Natural killer cell treated with Interleukin-12 subunit alpha and Interleukin-12 subunit beta and Interleukin-15 and Interleukin-18, amount 100 ng/mL, for 72 hours (primary cell): ENCODE results near the gene CARD19. TPM values are rescaled to one million over a fixed set of nuclear protein-coding genes. Genes with fewer than 3 reads are reported as not detected.

Source experiments
- ATAC-seq, 2 donors: fragments of 150-1000 bp; cut with Tn5 transposase in 1 of 2; sonication (Bioruptor Pico), chemical (Tn5 transposase) in 1 of 2; 2 replicates each; pipeline ENCODE4 v1.10.0; 2021
- DNase-seq: peaks from one replicate; pipeline ENCODE4 v3.0.0; 2022; ENCODE audit warnings: low spot score
- H3K27ac Mint-ChIP-seq, 2 donors: 1 replicate in 1 of 2; 2 replicates in 1 of 2; pipeline ENCODE4 v1.8.0; 2022; ENCODE audit warnings: mixed read lengths in 2 of 2, mild to moderate bottlenecking in 1 of 2, moderate library complexity in 1 of 2
- H3K27me3 Mint-ChIP-seq, 2 donors: 1 replicate in 1 of 2; 2 replicates in 1 of 2; pipeline ENCODE4 v1.8.0; 2022; ENCODE audit warnings: mixed read lengths in 2 of 2
- H3K36me3 Mint-ChIP-seq: one replicate; pipeline ENCODE4 v1.8.0; 2022; ENCODE audit warnings: mixed read lengths
- H3K4me1 Mint-ChIP-seq, 2 donors: 1 replicate in 1 of 2; 2 replicates in 1 of 2; pipeline ENCODE4 v1.8.0; 2022; ENCODE audit warnings: low read depth in 2 of 2, mixed read lengths in 2 of 2, mild to moderate bottlenecking in 1 of 2
- H3K4me3 Mint-ChIP-seq: one replicate; pipeline ENCODE4 v1.8.0; 2022; ENCODE audit warnings: mixed read lengths
- H3K9me3 Mint-ChIP-seq: 2 replicates; pipeline ENCODE4 v1.8.0; 2022; ENCODE audit warnings: mixed read lengths
- total RNA-seq, 2 donors: library from RNA; stranded (reverse); gene quantifications; one replicate each; pipeline ENCODE4 v1.2.3, GENCODE V29; 2022

Gene CARD19
- total RNA-seq, 2 donors from 2014 or later: 21.7 to 23.4 TPM

- Mint-ChIP-seq H3K9me3 (no peaks in the 10 kb centered on the region), H3K27ac (peak overlapping the region in 1 of 2 donors; percentile 17), H3K4me1 (peaks cover 4 to 15% of the 10 kb centered on the region in 2 donors), H3K36me3 (no peaks in the 10 kb centered on the region), H3K4me3 (no peak overlapping the region), H3K27me3 (peaks cover 23 to 43% of the 10 kb centered on the region in 2 donors)
- ATAC-seq: no peak
- no peak for DNase-seq
Measured at GRCh38 chr9:93076101-93076791, 19.8 kb upstream of the CARD19 start.

GRCh38 chr9:93076792-93077128 lies 19.3 kb upstream of the CARD19 start:
- peak overlapping the region in 1 of 2 donors; percentile 17 for H3K27ac Mint-ChIP-seq
- no peak overlapping the region for H3K4me3 Mint-ChIP-seq
- no peaks in the 10 kb centered on the region for H3K9me3 Mint-ChIP-seq
- ATAC-seq (no peak), DNase-seq (no peak)
- no peaks in the 10 kb centered on the region for H3K36me3 Mint-ChIP-seq
- peaks cover 4 to 11% of the 10 kb centered on the region in 2 donors for H3K4me1 Mint-ChIP-seq
- H3K27me3 Mint-ChIP-seq: peaks cover 22 to 40% of the 10 kb centered on the region in 2 donors

GRCh38 chr9:93077367-93077766 lies 18.6 kb upstream of the CARD19 start:
- H3K9me3 Mint-ChIP-seq: no peaks in the 10 kb centered on the region
- H3K4me3 Mint-ChIP-seq: no peak overlapping the region
- ATAC-seq (no peak), DNase-seq (no peak)
- H3K27me3 Mint-ChIP-seq: peaks cover 22 to 40% of the 10 kb centered on the region in 2 donors
- no peaks in the 10 kb centered on the region for H3K36me3 Mint-ChIP-seq
- peak overlapping the region in 1 of 2 donors; percentile 17 for H3K27ac Mint-ChIP-seq
- H3K4me1 Mint-ChIP-seq: peaks cover 4 to 11% of the 10 kb centered on the region in 2 donors

GRCh38 chr9:93077811-93078210 lies 18.2 kb upstream of the CARD19 start:
- no peaks in the 10 kb centered on the region for H3K36me3 Mint-ChIP-seq
- no peak for DNase-seq

GRCh38 chr9:93079371-93079770 lies 16.6 kb upstream of the CARD19 start:
- Mint-ChIP-seq H3K4me3 (no peak overlapping the region), H3K27ac (peak overlapping the region; percentile 7 to 68), H3K36me3 (no peaks in the 10 kb centered on the region), H3K4me1 (peaks cover 9 to 14% of the 10 kb centered on the region in 2 donors), H3K9me3 (no peaks in the 10 kb centered on the region), H3K27me3 (peaks cover 22 to 42% of the 10 kb centered on the region in 2 donors)
- DNase-seq: peak; percentile 38
- no peak for ATAC-seq

More at GRCh38 chr9:93077811-93078210, 18.2 kb upstream of the CARD19 start:
- peaks cover 22 to 39% of the 10 kb centered on the region in 2 donors for H3K27me3 Mint-ChIP-seq
- peaks cover 4 to 6% of the 10 kb centered on the region in 2 donors for H3K4me1 Mint-ChIP-seq
- peak overlapping the region in 1 of 2 donors; percentile 17 for H3K27ac Mint-ChIP-seq
- no peak overlapping the region for H3K4me3 Mint-ChIP-seq
- no peak for ATAC-seq
- no peaks in the 10 kb centered on the region for H3K9me3 Mint-ChIP-seq

- H3K36me3 Mint-ChIP-seq: no peaks in the 10 kb centered on the region
- peaks cover 9 to 14% of the 10 kb centered on the region in 2 donors for H3K4me1 Mint-ChIP-seq
- H3K27me3 Mint-ChIP-seq: peaks cover 22 to 37% of the 10 kb centered on the region in 2 donors
- H3K27ac Mint-ChIP-seq: no peak overlapping the region
- no peaks in the 10 kb centered on the region for H3K9me3 Mint-ChIP-seq
- no peak for ATAC-seq
- H3K4me3 Mint-ChIP-seq: no peak overlapping the region
- DNase-seq: peak; percentile 47
Measured at GRCh38 chr9:93080406-93080805, 15.6 kb upstream of the CARD19 start.

GRCh38 chr9:93081081-93081529 lies 14.9 kb upstream of the CARD19 start:
- Mint-ChIP-seq H3K4me3 (no peak overlapping the region), H3K27me3 (peaks cover 22 to 35% of the 10 kb centered on the region in 2 donors), H3K4me1 (peaks cover 9 to 14% of the 10 kb centered on the region in 2 donors), H3K36me3 (no peaks in the 10 kb centered on the region), H3K27ac (no peak overlapping the region), H3K9me3 (no peaks in the 10 kb centered on the region)
- no peak for ATAC-seq
- peak; percentile 51 for DNase-seq

- no peak overlapping the region for H3K4me3 Mint-ChIP-seq
- peaks cover 22 to 31% of the 10 kb centered on the region in 2 donors for H3K27me3 Mint-ChIP-seq
- H3K4me1 Mint-ChIP-seq: peaks cover 12 to 14% of the 10 kb centered on the region in 2 donors
- no peaks in the 10 kb centered on the region for H3K9me3 Mint-ChIP-seq
- ATAC-seq: no peak
- no peaks in the 10 kb centered on the region for H3K36me3 Mint-ChIP-seq
- DNase-seq: no peak
- H3K27ac Mint-ChIP-seq: no peak overlapping the region
Measured at GRCh38 chr9:93081931-93082330, 14.1 kb upstream of the CARD19 start.

- H3K4me3 Mint-ChIP-seq: no peak overlapping the region
- H3K27ac Mint-ChIP-seq: peak overlapping the region in 1 of 2 donors; percentile 82
- H3K27me3 Mint-ChIP-seq: peaks cover 14 to 25% of the 10 kb centered on the region in 2 donors
- no peaks in the 10 kb centered on the region for H3K36me3 Mint-ChIP-seq
- no peaks in the 10 kb centered on the region for H3K9me3 Mint-ChIP-seq
- DNase-seq (peak; percentile 57), ATAC-seq (peak; percentile 45 to 54)
- peaks cover 8 to 12% of the 10 kb centered on the region in 2 donors for H3K4me1 Mint-ChIP-seq
Measured at GRCh38 chr9:93082841-93083411, 13.1 kb upstream of the CARD19 start.

GRCh38 chr9:93083592-93084470 lies 12.2 kb upstream of the CARD19 start:
- H3K9me3 Mint-ChIP-seq: no peaks in the 10 kb centered on the region
- H3K4me1 Mint-ChIP-seq: peaks cover 8 to 12% of the 10 kb centered on the region in 2 donors
- no peaks in the 10 kb centered on the region for H3K36me3 Mint-ChIP-seq
- peak; percentile 73 to 74 for ATAC-seq
- peaks cover 14 to 28% of the 10 kb centered on the region in 2 donors for H3K27me3 Mint-ChIP-seq
- H3K27ac Mint-ChIP-seq: peak overlapping the region; percentile 73 to 82
- peak; percentile 51 for DNase-seq
- H3K4me3 Mint-ChIP-seq: peak overlapping the region; percentile 73

GRCh38 chr9:93084471-93084881 lies 11.5 kb upstream of the CARD19 start:
- Mint-ChIP-seq H3K9me3 (no peaks in the 10 kb centered on the region), H3K27me3 (peaks cover 14 to 28% of the 10 kb centered on the region in 2 donors), H3K4me1 (peaks cover 8 to 12% of the 10 kb centered on the region in 2 donors), H3K4me3 (no peak overlapping the region), H3K27ac (no peak overlapping the region), H3K36me3 (no peaks in the 10 kb centered on the region)
- no peak for ATAC-seq
- peak; percentile 38 for DNase-seq

- Mint-ChIP-seq H3K27me3 (peaks cover 6 to 21% of the 10 kb centered on the region in 2 donors), H3K36me3 (no peaks in the 10 kb centered on the region), H3K4me1 (peaks cover 8 to 9% of the 10 kb centered on the region in 2 donors), H3K27ac (no peak overlapping the region), H3K9me3 (no peaks in the 10 kb centered on the region), H3K4me3 (no peak overlapping the region)
- no peak for ATAC-seq
- peak; percentile 32 for DNase-seq
Measured at GRCh38 chr9:93085676-93086075, 10.3 kb upstream of the CARD19 start.

GRCh38 chr9:93086447-93087224 lies 9.4 kb upstream of the CARD19 start:
- Mint-ChIP-seq H3K4me1 (peaks cover 15% of the 10 kb centered on the region in 2 donors), H3K4me3 (no peak overlapping the region), H3K27ac (peak overlapping the region in 1 of 2 donors; percentile 54), H3K27me3 (peaks cover 0 to 16% of the 10 kb centered on the region in 2 donors), H3K36me3 (peaks cover 5% of the 10 kb centered on the region), H3K9me3 (peaks cover 3% of the 10 kb centered on the region)
- ATAC-seq (no peak), DNase-seq (peak; percentile 26)
